ENCODE results near the gene FOXN3.

DNA sequence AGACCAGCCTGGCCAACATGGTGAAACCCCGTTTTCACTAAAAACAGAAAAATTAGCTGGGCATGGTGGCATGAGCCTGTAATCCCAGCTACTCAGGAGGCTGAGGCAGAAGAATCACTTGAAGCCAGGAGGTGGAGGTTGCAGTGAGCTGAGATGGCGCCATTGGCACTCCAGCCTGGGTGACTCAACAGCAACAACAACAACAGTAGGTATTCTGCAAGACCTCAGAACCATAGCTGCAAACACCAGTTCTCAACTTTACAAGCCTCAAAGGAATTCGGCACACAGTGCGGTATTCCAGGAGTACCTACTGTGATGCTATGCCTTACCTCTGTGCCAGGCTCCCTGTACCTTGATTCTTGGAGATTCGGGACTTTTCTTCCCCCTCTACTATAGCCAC is 15.8 kb downstream of the FOXN3 start:
- TF ChIP-seq, protein P1, sequence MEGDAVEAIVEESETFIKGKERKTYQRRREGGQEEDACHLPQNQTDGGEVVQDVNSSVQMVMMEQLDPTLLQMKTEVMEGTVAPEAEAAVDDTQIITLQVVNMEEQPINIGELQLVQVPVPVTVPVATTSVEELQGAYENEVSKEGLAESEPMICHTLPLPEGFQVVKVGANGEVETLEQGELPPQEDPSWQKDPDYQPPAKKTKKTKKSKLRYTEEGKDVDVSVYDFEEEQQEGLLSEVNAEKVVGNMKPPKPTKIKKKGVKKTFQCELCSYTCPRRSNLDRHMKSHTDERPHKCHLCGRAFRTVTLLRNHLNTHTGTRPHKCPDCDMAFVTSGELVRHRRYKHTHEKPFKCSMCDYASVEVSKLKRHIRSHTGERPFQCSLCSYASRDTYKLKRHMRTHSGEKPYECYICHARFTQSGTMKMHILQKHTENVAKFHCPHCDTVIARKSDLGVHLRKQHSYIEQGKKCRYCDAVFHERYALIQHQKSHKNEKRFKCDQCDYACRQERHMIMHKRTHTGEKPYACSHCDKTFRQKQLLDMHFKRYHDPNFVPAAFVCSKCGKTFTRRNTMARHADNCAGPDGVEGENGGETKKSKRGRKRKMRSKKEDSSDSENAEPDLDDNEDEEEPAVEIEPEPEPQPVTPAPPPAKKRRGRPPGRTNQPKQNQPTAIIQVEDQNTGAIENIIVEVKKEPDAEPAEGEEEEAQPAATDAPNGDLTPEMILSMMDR (IDR thresholded peaks at IDR 0.05; ENCODE audit: insufficient read depth, low read depth, low read length): no peak
- no peak for TF ChIP-seq EZH2 (IDR thresholded peaks at IDR 0.05; ENCODE audit: insufficient read depth, low read length)

Data from astrocyte (in vitro differentiated cells and primary cell).